Umbilical cord (tissue), 1 donor: ENCODE measurements around the gene TTC39C. TPM values are rescaled to one million over a fixed set of nuclear protein-coding genes. Genes with fewer than 3 reads are reported as not detected.

Experiments used
- total RNA-seq: library from RNA; depleted of rRNA; stranded (reverse); fragments of >200 nt; gene quantifications from one replicate; pipeline ENCODE4 v1.2.3, GENCODE V29; 2014; ENCODE audit warnings: low replicate concordance; ENCODE audit not compliant: insufficient read depth

The TTC39C gene
- total RNA-seq, 1 donor from 2014 or later, result 25.5 TPM

Other genes starting within 250 kb of the TTC39C start
- gene CABYR, start 124.3 kb downstream of the TTC39C start, total RNA-seq, result 5.8 TPM